Suppressor macrophage treated with lipopolysaccharide for 4 hours (primary cell): ENCODE data around the gene DLL4.

Experiments used
- DNase-seq: peaks from one replicate; pipeline ENCODE4 v3.0.0-alpha.2; 2020

The DLL4 gene

GRCh38 chr15:40927873-40928806, 1.0 kb upstream of the DLL4 start:
- no peak for DNase-seq

GRCh38 chr15:40929660-40930429, 705 bp downstream of the DLL4 start:
- DNase-seq: peak; percentile 61

GRCh38 chr15:40930430-40931299, 1.5 kb downstream of the DLL4 start:
- no peak for DNase-seq

- no peak for DNase-seq
Observed at GRCh38 chr15:40931300-40932142, 2.4 kb downstream of the DLL4 start.

GRCh38 chr15:40932156-40932555, 3.0 kb downstream of the DLL4 start:
- DNase-seq: no peak

GRCh38 chr15:40932649-40933516, 3.7 kb downstream of the DLL4 start:
- DNase-seq: no peak

- DNase-seq: peak; percentile 43
Observed at GRCh38 chr15:40933517-40933902, 4.4 kb downstream of the DLL4 start.

- no peak for DNase-seq
Observed at GRCh38 chr15:40934457-40934856, 5.3 kb downstream of the DLL4 start.

- DNase-seq: no peak
Observed at GRCh38 chr15:40936234-40936708, 7.1 kb downstream of the DLL4 start.

- no peak for DNase-seq
Observed at GRCh38 chr15:40936709-40937666, 7.8 kb downstream of the DLL4 start.

- DNase-seq: no peak
Observed at GRCh38 chr15:40937762-40938535, 8.8 kb downstream of the DLL4 start.

- DNase-seq: no peak
Observed at GRCh38 chr15:40938536-40938870, 9.4 kb downstream of the DLL4 start.

- DNase-seq: peak; percentile 52
Observed at GRCh38 chr15:40940296-40940801, 11.2 kb downstream of the DLL4 start.

- no peak for DNase-seq
Observed at GRCh38 chr15:40941068-40941527, 12.0 kb downstream of the DLL4 start.

- peak; percentile 89 for DNase-seq
Observed at GRCh38 chr15:40941528-40942336, 12.6 kb downstream of the DLL4 start.

GRCh38 chr15:40942337-40942854, 13.3 kb downstream of the DLL4 start:
- peak; percentile 36 for DNase-seq

GRCh38 chr15:40942878-40943277, 13.7 kb downstream of the DLL4 start:
- DNase-seq: no peak
